Fibroblast of peridontal ligament (primary cell): ENCODE measurements around the gene HOXB1.

Source experiments
- DNase-seq: peaks from one replicate; pipeline ENCODE4 v3.0.0-alpha.2; 2010; ENCODE audit errors: extremely low read depth

The HOXB1 gene

DNA sequence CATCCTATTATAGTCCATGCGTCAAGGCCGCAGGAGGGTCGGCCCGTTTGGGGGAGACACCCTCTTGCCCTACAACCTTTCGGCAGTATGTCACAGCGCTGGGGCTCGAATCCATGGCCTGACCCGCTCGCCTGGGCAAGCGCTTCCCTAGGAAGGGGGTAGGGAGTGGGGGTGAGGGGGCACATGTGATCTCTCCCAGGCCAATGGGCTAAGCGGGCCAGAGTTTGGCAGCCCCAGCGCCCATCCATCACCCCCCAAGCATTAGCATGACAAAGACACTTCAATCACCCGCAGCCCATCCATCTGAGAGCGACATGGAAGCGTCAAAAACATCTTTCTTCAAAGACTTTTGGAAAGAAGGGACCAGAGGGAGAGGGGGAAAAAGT, at the start of gene HOXB1:
HOXB1 (minus strand) TSS at position 125 of the 386 bp plus-strand sequence; CDS start at position 18, 107 bp downstream.
- DNase-seq: no peak

DNA sequence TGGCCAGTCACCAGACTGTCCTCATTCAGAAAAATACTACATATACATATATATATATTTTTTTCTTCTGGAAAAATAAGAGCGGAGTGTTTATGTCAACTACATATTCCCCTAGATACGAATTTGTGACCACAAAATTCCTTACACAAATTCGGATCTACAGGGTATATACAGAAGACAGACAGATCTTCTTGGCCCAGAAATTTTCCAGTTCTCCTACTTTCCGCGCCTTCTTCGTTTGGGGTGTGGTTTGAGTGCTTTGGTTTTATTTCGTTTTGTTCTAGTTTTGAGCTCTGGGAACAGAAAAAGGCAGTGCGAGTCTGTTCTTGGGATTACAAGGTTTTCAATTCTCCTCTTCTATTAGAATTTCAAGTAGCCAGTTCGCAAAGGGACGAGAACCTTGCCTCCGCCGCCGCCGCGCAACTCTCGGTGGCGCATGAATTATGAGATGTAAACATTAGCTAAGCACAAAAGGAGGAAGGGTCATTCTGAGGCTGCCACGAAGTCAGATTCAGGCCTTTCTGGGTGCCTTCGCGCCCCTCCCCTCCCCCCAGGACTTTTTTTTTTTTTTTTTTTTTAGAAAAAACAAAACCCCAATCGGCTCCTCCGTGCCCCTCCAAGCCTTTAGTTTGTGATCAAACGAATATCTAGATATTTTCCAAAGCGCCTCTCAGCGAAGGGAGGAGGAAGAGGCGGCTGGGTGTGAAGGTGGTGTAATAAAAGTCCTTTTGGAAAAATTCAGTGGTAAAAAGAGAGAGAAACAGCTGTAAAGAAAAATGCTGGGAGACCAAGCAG, 49.1 kb upstream of the HOXB1 start:
- DNase-seq: peak; percentile 8

DNA sequence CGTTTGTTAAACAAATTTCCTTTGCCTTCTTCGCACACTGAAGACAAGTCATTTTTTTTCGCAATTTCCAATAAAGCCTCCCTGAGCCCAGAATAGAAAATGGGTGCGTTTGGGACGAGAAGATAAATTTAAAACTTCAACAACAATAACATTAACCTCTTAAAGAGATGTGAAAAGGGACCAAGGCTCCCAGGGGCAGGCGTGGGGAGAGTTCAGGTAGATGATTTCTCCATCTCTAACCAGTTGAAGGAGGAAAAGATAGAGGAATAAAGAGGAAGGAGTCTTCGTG, 48.6 kb upstream of the HOXB1 start:
- DNase-seq: peak; percentile 7

DNA sequence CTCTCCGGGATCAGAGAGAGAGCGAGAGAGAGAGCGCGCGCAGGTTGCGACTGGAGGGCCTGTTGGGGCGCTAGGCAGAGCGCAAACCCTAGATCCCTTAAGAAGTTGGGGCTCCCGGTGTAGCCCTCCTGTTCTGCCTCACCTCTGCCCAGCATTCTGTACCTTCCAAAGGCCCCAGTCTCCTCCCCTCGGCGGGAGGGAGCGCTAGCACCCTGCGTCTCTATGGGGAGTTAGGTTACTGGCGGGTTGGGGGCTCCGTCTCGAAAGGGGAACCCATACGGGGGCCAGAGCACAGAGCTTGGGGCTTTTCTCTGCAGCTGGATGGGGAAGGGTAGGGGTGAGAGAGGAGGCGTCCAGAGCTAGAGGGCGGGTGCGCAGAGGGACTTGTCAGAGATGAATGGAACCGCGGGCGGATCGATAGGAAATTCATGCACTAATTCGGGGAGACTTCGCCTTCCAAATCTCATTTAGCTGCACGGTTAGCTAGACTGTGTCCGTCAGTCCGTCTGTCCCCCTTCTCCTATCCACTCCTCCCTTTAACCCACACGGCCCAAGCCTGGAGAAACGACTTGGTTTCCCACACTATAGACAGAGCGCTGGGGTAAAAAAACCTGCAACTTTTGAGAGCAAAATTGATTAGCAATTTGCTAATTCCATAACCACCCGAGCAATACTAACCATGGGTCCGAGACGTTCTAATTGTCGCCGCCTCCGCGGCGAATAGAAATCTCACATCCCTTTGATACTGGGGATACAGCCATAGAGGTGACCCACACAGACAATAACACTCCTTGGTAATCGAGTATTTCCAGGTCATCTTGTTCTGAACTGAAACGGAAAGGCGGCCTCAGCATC, 48.0 kb upstream of the HOXB1 start:
- no peak for DNase-seq

DNA sequence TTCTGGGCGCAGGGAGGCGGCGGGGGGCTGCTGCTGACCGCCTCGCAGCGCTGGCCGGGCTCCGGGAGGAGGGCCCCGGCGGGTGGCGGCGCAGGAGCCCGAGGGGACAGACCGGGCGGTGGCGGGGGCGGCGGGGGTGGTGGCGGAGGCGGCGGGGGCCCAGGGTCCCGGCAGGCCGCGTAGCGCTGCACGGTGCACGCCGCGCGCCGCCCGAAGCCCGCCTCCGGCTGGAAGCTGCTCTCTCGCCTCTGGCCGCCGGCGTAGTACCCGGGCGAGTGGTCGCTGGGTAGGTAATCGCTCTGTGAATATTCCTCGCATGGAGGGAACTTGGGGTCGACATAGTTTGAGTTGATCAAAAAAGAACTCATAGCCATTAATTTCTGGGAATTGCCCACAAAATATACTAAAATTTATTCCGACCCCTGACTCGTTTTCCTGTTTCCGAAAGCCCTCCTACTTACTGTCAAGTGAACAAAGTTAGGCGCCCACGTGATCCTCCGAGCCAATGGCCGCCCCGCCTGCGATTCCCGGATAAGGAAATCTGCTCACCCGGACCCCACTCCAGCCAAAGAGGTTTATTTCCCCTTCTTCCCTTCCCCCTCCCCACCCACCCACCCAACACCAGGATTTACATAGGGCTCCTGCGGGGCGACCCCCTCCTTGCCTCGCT, 47.3 kb upstream of the HOXB1 start, which contains the start of gene HOXB4:
HOXB4 (minus strand) TSS at position 405 of the 670 bp plus-strand sequence; CDS start at position 374, 31 bp downstream.
- no peak for DNase-seq

DNA sequence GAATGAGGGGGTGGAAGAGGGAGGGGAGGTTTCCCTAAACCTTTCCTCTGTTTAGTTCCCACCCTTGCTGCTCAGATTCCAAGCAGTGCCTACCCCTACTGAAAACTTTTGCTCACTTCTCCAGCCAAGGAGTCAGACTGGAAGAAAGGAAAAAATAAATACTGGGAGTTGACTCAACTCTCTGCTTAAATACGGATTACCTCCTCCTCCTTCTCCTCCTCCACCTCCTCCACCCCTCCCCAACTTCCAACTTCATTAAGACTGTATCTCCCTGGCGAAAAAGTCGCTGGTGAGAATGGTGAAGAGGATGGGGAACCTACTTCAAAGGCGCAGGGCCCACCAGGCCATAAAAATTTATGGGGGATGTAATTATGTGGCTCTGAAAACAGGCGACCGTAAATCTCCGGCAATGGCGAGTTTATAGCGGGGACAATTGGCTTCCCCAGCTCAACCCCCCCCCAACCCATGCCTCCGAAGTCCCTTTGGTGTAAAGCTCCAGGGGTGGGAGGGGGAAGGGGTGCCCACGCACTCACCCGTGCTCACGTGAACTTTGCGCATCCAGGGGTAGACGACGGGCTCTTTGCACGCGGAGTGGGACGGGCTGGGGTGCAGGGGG, 46.6 kb upstream of the HOXB1 start:
- DNase-seq: no peak

DNA sequence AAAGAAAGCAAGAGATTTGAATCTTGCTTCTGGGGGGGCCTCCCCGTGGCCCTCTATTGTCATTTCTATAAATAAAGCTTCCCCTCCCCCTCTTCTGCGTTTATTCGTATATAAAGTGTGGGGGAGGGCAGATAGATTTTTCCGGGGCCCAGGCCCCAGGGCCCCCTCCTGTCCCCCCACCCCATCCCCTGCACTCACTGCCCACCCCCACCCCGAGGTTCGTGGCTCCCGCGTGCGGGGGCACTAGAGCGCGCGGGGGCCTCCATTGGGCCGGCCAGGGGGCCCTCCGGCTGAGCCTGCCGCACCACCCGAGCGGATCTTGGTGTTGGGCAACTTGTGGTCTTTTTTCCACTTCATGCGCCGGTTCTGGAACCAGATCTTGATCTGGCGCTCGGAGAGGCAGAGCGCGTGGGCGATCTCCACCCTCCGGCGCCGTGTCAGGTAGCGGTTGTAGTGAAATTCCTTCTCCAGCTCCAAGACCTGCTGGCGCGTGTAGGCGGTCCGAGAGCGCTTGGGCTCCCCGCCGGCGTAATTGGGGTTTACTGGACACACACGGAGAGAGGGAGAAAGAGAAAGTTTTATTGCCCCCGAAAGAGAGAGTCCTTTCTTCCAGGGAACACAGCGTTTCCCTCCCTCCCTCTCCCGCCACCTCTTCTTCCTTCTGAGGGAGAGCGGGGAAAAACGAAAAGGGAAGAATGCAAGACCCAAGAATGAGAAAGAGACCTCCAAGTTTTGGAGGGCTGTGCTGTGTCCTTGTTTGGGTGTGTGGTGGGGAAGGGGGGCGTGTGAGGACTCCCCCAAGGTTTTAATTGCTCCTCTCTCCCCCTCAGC, 45.9 kb upstream of the HOXB1 start:
- no peak for DNase-seq

DNA sequence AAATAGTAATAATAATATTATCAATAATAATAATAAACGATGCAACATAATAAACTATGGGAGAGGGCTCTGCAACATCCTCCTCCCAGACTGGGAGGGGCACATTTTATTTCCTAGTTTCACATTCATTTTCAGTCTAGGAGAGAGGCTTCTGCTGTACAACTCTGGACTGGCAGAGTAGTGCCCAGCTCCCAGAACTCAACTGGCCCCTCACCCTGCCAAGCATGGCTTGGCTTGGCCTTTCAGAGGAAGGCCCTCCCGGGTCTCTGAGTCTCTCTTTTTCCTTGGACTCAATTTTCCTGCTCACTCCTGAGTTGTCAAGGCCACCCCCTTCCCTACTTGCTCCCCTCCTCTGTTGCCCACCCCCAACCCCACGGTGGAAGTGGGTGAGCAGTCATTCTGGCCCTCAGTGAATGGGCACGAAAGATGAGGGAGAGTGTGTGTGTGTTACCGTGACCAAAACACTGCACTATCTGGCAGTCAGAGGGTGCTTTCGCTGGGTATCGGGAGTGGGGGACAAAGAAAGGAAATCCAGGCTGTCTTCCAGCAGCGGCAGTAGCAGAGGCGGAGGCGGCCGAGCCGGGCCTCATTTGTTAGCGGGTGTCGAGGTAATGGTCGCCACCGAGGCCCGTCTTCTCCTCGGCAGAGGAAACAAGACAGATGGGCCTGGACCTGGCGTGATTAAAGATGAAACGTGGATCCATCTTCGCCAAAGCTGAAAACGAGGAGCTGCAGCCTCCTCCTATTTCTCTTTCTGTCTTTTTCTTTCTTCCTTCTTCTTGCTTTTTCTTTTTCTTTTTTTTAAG, 45.1 kb upstream of the HOXB1 start:
- DNase-seq: no peak

DNA sequence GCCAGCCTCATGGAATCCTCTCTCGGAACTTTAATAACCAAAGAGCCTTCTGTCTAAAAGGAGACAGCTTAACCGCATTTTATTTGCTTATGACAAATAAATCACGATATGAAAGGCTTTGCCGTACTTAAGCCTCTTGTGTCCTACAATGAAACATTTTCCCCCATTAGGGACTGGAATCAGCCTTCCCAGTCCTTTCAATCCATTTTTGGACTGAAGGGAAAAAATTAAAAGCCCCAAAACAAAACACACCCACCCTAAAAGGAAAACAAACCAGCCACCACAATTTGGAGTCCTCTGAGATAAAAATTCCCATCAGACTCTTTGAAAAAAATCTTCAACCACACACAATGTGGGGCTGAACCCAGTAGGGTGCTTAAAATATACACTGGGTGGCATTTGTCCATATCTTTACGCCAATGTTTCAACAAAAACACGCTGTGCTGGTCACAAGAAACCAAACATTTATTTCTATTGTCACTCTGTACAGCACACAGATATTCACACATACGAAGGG, 44.3 kb upstream of the HOXB1 start:
- no peak for DNase-seq

DNA sequence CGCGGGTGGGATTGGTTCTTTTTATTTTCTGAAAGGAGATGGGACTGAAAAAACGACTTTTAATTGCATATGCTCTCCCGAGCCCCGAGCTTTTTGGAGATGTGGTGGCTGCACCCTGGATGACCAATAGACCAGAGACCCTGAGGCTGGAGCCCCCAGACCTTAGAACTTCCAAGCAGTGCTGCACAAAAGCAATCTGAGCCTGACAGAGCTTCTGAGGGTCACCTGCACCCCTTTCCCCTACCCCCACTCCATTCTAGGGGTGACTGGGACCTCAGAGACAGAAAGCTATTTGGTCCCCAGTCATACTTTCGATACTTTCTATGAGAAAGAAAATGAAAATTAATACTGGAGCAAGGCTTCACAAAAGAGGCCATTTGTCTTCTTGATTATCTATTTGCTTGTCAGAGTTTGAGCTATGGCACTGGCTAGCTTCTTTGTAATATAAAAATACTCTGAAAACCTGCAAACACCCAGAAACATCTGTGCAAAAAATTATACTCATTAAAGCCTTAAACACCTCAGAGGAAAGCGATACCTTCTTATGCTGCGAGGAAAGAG, 43.8 kb upstream of the HOXB1 start:
- DNase-seq: no peak

DNA sequence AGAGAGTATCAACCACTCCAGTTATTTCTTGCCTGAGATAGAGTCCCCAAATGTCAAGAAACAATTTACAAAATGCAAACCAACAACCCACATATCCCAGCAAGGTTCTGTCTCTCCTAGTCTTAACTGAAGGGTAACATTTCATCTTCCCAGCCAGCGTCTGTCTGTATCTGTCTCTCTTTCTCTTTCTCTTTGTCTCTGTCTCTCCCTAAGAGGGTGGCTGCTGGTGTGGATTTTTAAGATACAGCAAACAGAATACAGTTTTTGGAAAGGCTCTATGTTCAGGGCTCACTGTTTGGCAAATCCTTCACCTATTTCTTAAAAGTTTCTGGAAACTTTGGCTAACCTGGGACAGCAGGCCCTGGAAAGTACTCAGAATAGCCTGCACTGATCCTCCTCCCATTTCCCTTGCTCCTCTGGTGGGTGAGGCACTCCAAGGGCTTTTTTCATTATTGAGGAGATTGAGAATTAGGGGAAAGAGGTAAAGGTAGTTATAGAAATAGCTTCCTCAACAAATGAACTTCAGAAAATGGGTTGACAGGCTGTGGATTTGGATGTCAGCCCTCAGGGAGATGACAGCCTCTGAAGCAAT, 41.1 kb upstream of the HOXB1 start:
- DNase-seq: no peak

DNA sequence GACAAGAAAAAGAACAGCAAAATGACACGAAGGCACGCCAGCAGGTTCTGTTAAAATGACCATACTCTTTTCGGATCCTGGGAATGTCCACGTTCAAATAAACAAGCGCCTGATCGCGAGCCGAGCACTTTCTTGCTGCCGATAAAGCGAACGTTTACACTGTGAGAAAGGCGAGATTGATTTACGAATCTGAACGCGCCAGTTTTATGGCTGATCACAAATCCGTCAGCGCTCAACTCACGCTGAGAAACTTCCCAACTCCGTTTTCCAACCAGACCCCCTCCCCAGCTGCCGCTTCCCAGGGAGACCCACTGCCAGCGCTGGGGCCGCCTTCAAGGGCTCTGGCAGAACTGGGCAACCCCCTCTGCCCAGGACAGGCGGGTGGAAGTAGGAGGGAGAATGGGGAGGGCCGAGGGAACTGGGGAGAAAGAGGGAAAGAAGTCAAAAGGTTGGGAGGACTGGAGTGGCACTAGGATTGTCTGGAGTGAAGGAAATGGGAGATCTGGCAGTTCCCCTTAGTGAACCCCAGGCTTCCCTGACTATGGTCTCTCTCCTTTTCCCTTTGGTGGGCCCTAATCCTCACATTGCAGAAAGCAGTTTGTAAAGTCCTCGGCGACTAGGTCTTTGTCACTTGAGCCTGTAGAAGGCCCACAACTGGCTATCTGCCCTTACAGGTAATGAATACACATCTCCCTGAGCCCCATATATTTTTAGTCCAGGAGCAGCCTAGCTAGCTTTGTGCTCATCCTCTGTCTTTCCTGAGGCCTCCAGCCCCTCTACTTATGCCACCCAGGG, 40.4 kb upstream of the HOXB1 start:
- DNase-seq: no peak

DNA sequence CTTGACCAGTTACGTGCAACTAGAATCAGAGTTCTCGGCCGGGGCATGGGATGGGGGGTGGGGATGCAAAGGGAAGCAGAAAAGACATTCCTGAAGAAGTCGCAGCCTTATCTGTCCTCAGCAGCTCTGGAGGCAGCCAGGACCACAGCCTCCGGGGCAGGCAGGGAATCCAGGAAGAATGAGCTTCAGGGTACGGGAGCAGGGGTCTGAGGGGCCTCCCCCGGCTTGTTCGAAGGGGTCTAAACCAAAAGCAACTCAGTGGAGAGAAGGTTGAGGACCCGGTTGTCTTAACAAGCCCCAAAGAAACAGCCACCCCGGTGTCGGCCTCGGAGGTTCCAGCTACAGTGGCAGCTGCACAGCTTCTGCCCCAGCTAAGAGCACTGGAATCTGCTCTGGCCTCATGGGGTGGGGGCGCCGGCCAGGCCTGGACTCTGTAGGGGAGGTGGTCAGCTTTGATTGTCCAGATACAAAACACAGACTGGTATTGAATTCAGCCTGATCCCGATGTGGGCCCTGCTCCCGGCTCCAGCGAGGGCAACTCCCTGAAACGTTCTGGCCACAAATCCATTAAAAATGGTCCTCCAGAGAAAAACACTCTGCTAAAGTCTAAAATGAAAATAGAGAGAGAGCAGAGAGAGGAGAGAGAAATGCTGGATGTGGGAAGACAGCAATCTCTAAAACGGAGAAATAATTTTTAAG, 39.7 kb upstream of the HOXB1 start:
- no peak for DNase-seq

DNA sequence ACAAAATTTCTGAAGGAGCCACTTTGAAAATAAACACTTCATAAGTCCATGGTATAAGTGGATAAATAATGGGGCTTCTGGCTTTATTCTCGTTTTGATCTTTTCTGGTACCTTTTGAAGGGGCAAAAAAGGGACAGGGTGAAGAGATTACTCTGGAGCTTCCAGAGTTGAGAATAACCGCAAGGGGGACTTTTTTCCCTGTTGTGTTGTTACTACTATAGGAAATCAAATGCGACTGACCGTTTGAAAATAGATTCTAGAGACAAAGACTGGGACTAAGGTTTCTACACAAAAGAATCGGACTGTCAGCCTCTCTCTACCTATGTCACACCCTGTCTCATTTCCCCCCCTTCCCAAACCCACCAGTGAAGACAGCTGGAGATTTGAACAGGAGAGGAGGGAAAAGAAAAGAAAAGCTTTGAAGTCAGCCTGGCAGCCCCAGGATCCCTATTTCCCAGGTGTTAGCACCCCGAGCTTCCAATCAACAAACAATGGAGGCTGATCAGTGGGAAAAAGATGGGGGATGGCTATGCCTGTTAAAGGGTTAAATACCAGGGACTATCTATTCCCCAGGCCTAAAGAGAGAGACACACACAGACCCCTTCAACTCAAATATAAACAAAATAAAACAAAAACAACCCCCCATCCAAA, 39.0 kb upstream of the HOXB1 start:
- DNase-seq: no peak

DNA sequence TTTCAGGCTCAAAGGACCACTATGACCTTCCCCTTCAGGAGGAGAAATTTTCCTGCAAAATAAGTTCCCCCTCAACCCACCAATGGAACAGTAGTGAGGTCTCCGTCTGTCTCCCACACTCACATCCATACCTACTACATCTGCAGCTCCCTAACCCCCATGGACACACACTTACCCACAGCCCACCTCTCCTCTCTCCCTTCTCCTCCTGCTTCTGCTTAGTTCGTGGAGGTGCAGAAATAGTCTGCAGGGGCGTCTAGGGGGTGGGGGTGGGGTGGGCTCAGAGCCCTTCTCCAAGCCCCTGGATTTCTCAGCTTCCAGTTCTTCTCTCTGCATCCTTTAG, 38.4 kb upstream of the HOXB1 start:
- no peak for DNase-seq

DNA sequence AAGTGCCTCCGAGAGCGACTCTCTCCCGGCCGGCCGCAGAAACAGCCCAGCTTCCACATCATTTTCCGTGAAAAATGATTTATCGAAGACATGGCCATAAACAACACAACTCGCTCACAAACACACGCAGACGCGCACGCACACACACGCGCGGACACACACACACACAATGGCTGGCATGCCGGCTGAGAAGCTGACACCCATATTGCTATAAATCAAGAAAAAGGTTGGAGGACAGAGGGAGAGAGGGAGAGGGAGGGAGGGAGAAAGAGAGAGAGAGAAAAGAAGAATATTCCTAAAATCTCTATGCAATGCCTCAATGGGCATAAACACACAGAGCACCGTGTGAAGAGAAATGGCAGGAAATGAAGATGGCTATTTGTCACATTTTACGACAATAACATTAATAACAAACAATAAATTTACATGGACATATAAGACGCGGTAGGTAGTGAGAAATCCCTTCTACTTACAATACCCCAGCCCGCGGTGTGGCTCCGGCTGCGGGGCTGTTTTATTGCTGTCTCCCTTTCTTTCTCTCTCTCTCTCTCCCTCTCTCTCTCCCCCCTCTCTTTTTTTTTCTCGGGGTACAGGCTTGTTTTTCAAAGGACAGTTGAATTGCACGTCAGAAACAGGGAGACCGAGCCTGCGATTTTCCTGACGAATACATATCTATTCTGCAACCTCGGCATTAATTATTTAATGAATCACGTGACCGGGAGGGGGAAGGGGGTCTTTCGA, 37.9 kb upstream of the HOXB1 start:
- no peak for DNase-seq
